ENCODE results near the gene ZBTB46. TPM values are rescaled to one million over a fixed set of nuclear protein-coding genes. Genes with fewer than 3 reads are reported as not detected.
A peak's percentile ranks its signal among the peaks of the same experiment; 100 is the strongest.

Gene ZBTB46
- total RNA-seq, 1 experiment from 2014 or later = 10.7 TPM

DNA sequence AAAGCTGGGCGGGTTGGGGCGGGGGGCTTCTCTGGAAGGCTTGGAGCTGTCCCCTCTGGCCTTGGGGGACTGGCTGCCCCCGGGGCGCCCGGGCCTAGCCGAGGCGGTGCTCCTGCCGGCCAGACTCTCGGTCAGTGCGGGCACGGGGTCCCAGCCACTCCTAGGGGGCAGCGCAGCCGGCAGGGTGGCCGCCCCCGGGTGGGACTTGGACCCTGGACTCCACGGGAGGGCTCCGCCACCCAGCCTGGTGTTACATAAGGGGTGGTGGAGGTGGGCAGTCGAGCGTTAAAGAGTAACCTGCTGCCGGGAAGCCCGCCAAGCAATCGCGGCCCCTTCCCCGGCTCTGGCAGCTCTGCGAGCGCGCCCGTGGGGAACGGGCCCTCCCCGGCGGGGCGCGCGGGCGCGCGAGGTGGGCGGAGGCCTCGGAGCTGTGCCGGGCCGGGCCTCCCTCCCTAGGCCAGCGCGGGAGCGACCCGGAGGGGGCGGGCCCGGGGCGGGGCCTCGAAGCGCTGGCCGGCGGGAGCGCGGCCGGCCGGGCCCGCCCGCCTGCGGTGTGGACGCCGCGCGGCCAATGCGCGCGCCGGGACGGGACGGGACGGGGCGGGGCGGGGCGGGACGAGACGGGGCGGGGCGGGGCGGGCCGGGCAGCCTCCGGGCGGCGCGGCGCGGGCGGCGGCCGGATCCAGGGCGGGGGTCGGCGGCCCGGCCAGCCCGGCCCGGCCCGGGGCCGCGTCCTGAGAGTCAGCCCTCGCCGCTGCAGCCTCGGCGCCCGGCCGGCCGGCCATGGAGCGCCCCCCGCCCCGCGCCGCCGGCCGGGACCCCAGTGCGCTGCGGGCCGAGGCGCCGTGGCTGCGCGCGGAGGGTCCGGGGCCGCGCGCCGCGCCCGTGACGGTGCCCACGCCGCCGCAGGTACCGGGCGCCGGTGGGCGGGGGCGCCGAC lies 91.7 kb downstream of the ZBTB46 start, which contains the start of gene SLC2A4RG:
SLC2A4RG (plus strand) TSS at position 647 of the 940 bp plus-strand sequence; CDS start at position 784, 137 bp downstream.
- ATAC-seq (peak; percentile 69), DNase-seq (ENCODE audit: low read depth, low spot score) (no peak)
- Histone ChIP-seq H3K27me3 (ENCODE audit: insufficient read depth, low read length) (no peaks in the 10 kb centered on the region), H3K9me2 (ENCODE audit: insufficient read depth) (no peaks in the 10 kb centered on the region), H3K36me3 (ENCODE audit: control insufficient read depth in 1 of 2, insufficient read depth in 2 of 2, low read length in 2 of 2) (peaks cover 3 to 23% of the 10 kb centered on the region in 2 experiments; a peak in 2 of 4 replicates), H3K4me3 (replicated peaks in 1 of 2; ENCODE audit: low read depth in 1 of 2, low read length in 2 of 2) (peak within 1 kb of the TSS; percentile 76 to 85), H3K27ac (ENCODE audit: low read depth, low read length) (peak within 1 kb of the TSS; percentile 96), H2AFZ (ENCODE audit: low read depth, low read length, poor library complexity, severe bottlenecking) (no peak within 1 kb of the TSS), H4K20me1 (ENCODE audit: insufficient read depth) (no peaks in the 10 kb centered on the region), H3K4me2 (ENCODE audit: low read length) (peak within 1 kb of the TSS; percentile 78), H3K9me3 (ENCODE audit: control insufficient read depth in 1 of 2, insufficient read depth in 1 of 2, low read depth in 1 of 2, low read length in 2 of 2) (no peaks in the 10 kb centered on the region), H3K79me2 (ENCODE audit: insufficient read depth, low read length) (peaks cover 18% of the 10 kb centered on the region), H3K9ac (ENCODE audit: low read length) (peak within 1 kb of the TSS; percentile 89), H3K4me1 (ENCODE audit: control insufficient read depth in 1 of 2, insufficient read depth in 2 of 2, low read length in 2 of 2) (peaks cover 20 to 50% of the 10 kb centered on the region in 2 experiments; a peak in 3 of 4 replicates)
- ChIA-PET POLR2A (no interaction called here), RAD21 (ENCODE audit: low non-redundant PET in 1 of 2, low total read pairs in 2 of 2, uncharacterized antibody in 2 of 2, unreplicated experiment in 2 of 2) (no interaction called here), CTCF (no interaction called here)
- intact Hi-C loops (cut with micrococcal nuclease) = loop anchor here (10.0 kb wide), 1 partner anchor 125 kb away; the partner anchor contains the start of genes ABHD16B and TPD52L2
- TF ChIP-seq EGR1 (IDR thresholded peaks at IDR 0.05; ENCODE audit: low read depth) = no peak
- no peak for TF ChIP-seq ELF1 (IDR thresholded peaks at IDR 0.05; ENCODE audit: borderline replicate concordance, low read depth)
- TF ChIP-seq POLR2AphosphoS5 (IDR thresholded peaks at IDR 0.05; ENCODE audit: low read depth, low read length) = 0 out of 2 replicates have a peak, but pooled peaks have one; percentile 45
- TF ChIP-seq, protein P1, sequence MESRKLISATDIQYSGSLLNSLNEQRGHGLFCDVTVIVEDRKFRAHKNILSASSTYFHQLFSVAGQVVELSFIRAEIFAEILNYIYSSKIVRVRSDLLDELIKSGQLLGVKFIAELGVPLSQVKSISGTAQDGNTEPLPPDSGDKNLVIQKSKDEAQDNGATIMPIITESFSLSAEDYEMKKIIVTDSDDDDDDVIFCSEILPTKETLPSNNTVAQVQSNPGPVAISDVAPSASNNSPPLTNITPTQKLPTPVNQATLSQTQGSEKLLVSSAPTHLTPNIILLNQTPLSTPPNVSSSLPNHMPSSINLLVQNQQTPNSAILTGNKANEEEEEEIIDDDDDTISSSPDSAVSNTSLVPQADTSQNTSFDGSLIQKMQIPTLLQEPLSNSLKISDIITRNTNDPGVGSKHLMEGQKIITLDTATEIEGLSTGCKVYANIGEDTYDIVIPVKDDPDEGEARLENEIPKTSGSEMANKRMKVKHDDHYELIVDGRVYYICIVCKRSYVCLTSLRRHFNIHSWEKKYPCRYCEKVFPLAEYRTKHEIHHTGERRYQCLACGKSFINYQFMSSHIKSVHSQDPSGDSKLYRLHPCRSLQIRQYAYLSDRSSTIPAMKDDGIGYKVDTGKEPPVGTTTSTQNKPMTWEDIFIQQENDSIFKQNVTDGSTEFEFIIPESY (IDR thresholded peaks at IDR 0.05; ENCODE audit: extremely low read depth, insufficient replicate concordance, low read length) = no peak
- BruUV-seq (replicated peaks) = no TSS peak

Data from HCT116 (cell line).